ENCODE measurements around the gene HSPA9.

- TF ChIP-seq CTCF (IDR thresholded peaks at IDR 0.05) (no peak), EZH2 (IDR thresholded peaks at IDR 0.05; ENCODE audit: borderline replicate concordance, insufficient read depth, low read depth, low read length, poor library complexity, severe bottlenecking) (no peak)
Observed at GRCh38 chr5:138545919-138546562, 29.2 kb downstream of the HSPA9 start.
